ENCODE results near the gene TMUB1. TPM values are rescaled to one million over a fixed set of nuclear protein-coding genes. Genes with fewer than 3 reads are reported as not detected.

The TMUB1 gene
- total and polyA plus RNA-seq, 7 experiments from 2014 or later, result 36.0 to 61.2 (median 42.2) TPM

DNA sequence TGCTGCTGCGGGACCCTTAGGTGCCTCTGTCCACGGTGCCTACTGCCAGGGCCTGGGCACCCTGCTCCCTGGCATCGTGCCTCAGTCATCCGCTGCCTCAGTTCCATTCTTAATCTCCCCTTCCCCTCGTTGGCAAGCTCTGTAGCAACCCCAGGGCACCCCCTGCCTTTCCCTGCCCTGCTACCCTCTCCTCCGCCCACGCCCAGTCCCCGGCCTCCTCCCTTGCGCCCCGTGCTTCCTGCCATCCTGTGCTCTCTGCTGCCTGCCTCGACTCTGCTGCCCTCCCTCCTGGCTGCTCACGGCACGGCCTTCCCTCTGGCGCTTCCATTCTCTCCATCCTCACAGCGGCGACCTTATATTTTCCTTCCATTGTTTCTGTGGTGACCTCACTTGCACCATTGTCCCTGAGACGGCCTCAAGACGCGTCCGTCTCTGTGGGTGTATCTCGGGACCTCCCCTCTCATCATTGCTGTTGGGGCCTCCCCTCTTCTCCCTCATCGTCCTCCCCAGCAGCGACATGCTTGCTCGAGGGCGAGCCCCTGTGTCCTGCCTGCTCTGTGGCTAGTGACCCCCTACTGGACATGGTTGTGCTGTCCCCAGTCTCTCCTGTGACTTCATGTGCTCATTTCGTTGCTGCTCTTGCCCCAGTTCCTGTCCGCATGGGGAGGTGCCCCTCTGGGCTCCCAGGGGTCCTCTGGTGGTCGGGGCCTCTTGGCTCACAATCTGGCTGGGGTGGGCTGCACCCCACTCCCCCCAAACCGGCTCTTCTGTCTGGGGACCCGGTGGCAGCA is 38.3 kb upstream of the TMUB1 start:
- peak overlapping the region in 2 of 10 donors; percentile 20 to 51 for H3K4me3 Mint-ChIP-seq

DNA sequence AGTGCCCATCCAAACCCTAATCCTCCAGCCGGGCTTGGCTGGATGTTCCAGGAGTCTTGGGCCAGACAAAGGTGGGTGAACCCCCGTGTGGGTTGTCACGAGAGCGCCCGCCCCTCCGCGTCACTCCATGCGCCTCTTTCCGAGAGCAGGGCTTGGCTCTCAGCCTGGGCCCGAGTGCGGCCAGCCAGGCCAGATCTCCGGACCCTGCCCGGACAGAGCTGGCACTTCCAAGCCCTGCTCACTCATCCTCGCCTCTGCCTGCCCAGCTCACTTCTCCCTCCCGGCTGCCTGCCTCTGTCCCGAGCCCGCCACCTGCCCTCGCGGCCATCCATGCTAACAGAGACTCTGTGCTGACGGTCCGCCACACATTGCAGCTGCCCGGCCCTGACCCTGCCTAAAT is 37.6 kb upstream of the TMUB1 start:
- H3K4me1 ChIP-seq (ENCODE audit: control insufficient read depth in 2 of 2, insufficient read depth in 2 of 2, low read length in 2 of 2), result no peaks in the 10 kb centered on the region
- H3K9me3 ChIP-seq (ENCODE audit: control insufficient read depth in 2 of 3, low read length in 3 of 3), result no peaks in the 10 kb centered on the region
- no peak overlapping the region for H3K27ac ChIP-seq (ENCODE audit: low read depth, low read length)
- intact Hi-C loops (cut with micrococcal nuclease), result no loop called here
- H3K27me3 ChIP-seq (ENCODE audit: control insufficient read depth in 2 of 2, insufficient read depth in 2 of 2, low read length in 2 of 2), result no peaks in the 10 kb centered on the region
- ChIA-PET POLR2A (no interaction called here), CTCF (interaction anchor here (0.6 to 1.2 kb wide), 2 partner anchors 88 to 181 kb away, joined by 3 read pairs; no protein-coding TSS in a partner anchor)
- Mint-ChIP-seq H3K36me3 (peaks cover 2 to 22% (median 10%) of the 10 kb centered on the region in 5 donors), H3K4me3 (no peak overlapping the region), H3K9me3 (no peaks in the 10 kb centered on the region), H3K4me1 (peaks cover 0 to 25% (median 10%) of the 10 kb centered on the region in 7 donors), H3K27ac (no peak overlapping the region), H3K27me3 (peaks cover 0 to 4% (median 0%) of the 10 kb centered on the region in 5 donors)
- no peak for ATAC-seq
- H3K4me3 ChIP-seq (ENCODE audit: low read length), result no peak overlapping the region
- no peak for DNase-seq
- H3K36me3 ChIP-seq (ENCODE audit: control insufficient read depth in 2 of 3, insufficient read depth in 3 of 3, low read length in 3 of 3), result peaks cover 0 to 40% (median 0%) of the 10 kb centered on the region in 3 experiments

More for the DNA sequence above, 38.3 kb upstream of the TMUB1 start:
- Mint-ChIP-seq H3K27ac (peak overlapping the region in 1 of 9 donors; percentile 32), H3K4me1 (peaks cover 0 to 25% (median 10%) of the 10 kb centered on the region in 7 donors), H3K27me3 (peaks cover 0 to 2% (median 0%) of the 10 kb centered on the region in 5 donors), H3K36me3 (peaks cover 2 to 22% (median 10%) of the 10 kb centered on the region in 5 donors), H3K9me3 (no peaks in the 10 kb centered on the region)
- Histone ChIP-seq H3K9me3 (ENCODE audit: control insufficient read depth in 2 of 3, low read length in 3 of 3) (no peaks in the 10 kb centered on the region), H3K27ac (ENCODE audit: low read depth, low read length) (no peak overlapping the region), H3K4me1 (ENCODE audit: control insufficient read depth in 2 of 2, insufficient read depth in 2 of 2, low read length in 2 of 2) (no peaks in the 10 kb centered on the region), H3K36me3 (ENCODE audit: control insufficient read depth in 2 of 3, insufficient read depth in 3 of 3, low read length in 3 of 3) (peaks cover 0 to 40% (median 0%) of the 10 kb centered on the region in 3 experiments), H3K4me3 (ENCODE audit: low read length) (no peak overlapping the region), H3K27me3 (ENCODE audit: control insufficient read depth in 2 of 2, insufficient read depth in 2 of 2, low read length in 2 of 2) (no peaks in the 10 kb centered on the region)
- no peak for DNase-seq
- intact Hi-C loops (cut with micrococcal nuclease), result no loop called here
- no peak for ATAC-seq
- CTCF ChIA-PET, result interaction anchor here (1.2 kb wide), 1 partner anchor 182 kb away, joined by 3 read pairs; no protein-coding TSS in a partner anchor
- POLR2A ChIA-PET, result no interaction called here

DNA sequence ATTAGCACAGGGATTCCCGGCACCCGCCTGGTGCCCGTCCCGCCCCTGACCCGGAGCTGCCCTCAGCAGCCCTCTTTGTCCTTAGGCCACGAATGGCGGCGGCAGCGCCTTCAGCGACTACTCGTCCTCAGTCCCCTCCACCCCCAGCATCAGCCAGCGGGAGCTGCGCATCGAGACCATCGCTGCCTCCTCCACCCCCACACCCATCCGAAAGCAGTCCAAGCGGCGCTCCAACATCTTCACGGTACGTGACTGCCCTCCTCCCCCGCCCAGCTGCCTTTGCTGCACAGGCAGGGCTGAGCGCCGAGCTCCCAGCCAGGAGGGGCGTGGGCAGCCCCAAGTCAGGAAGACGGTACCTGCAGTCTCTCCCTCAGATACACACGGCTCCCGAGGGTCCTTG is 36.6 kb upstream of the TMUB1 start:
- H3K4me1 ChIP-seq (ENCODE audit: control insufficient read depth in 2 of 2, insufficient read depth in 2 of 2, low read length in 2 of 2), result no peaks in the 10 kb centered on the region
- peaks cover 2 to 22% (median 10%) of the 10 kb centered on the region in 5 donors for H3K36me3 Mint-ChIP-seq
- H3K27me3 ChIP-seq (ENCODE audit: control insufficient read depth in 2 of 2, insufficient read depth in 2 of 2, low read length in 2 of 2), result no peaks in the 10 kb centered on the region
- H3K27ac Mint-ChIP-seq, result no peak overlapping the region
- intact Hi-C loops (cut with micrococcal nuclease), result loop anchor here in 1 of 2 donors (10.0 kb wide), 1 partner anchor 345 kb away; no protein-coding TSS in a partner anchor
- CTCF ChIA-PET, result interaction anchor here (0.6 to 1.2 kb wide), 2 partner anchors 52 to 180 kb away, joined by 3 read pairs; no protein-coding TSS in a partner anchor
- H3K27me3 Mint-ChIP-seq, result peaks cover 0 to 7% (median 0%) of the 10 kb centered on the region in 5 donors
- H3K4me3 Mint-ChIP-seq, result no peak overlapping the region
- H3K9me3 Mint-ChIP-seq, result no peaks in the 10 kb centered on the region
- DNase-seq (no peak), ATAC-seq (no peak)
- no peak overlapping the region for H3K27ac ChIP-seq (ENCODE audit: low read depth, low read length)
- H3K4me3 ChIP-seq (ENCODE audit: low read length), result no peak overlapping the region
- POLR2A ChIA-PET, result interaction anchor here (0.7 kb wide), 1 partner anchor 585 kb away, joined by 3 read pairs; no protein-coding TSS in a partner anchor
- H3K4me1 Mint-ChIP-seq, result peaks cover 0 to 25% (median 10%) of the 10 kb centered on the region in 7 donors
- H3K9me3 ChIP-seq (ENCODE audit: control insufficient read depth in 2 of 3, low read length in 3 of 3), result no peaks in the 10 kb centered on the region
- H3K36me3 ChIP-seq (ENCODE audit: control insufficient read depth in 2 of 3, insufficient read depth in 3 of 3, low read length in 3 of 3), result peaks cover 0 to 40% (median 0%) of the 10 kb centered on the region in 3 experiments

DNA sequence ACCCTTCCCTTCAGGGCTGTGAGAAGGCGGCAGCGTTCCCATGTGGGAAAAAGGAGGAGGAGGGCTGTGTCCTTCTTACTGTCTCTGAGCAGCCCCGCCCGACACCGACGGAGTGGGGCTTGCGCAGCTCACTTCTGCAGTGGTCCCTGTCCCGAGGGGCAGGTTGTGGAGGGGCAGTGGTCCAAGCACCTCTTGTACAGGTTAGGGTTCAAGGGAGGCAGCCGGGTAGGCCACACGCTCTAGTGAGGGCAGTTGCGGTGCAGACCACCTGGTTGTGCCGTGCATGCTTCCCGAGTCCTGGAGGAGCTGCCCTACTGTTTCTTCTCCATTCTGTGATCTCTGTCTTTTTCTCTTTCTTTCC is 35.7 kb upstream of the TMUB1 start:
- Mint-ChIP-seq H3K4me1 (peaks cover 0 to 22% (median 9%) of the 10 kb centered on the region in 7 donors), H3K4me3 (peak overlapping the region in 3 of 10 donors; percentile 3 to 72 (median 18)), H3K27ac (peak overlapping the region in 2 of 9 donors; percentile 61 to 77), H3K36me3 (peaks cover 2 to 22% (median 10%) of the 10 kb centered on the region in 5 donors), H3K27me3 (peaks cover 0 to 8% (median 0%) of the 10 kb centered on the region in 5 donors), H3K9me3 (no peaks in the 10 kb centered on the region)
- intact Hi-C loops (cut with micrococcal nuclease), result loop anchor here in 1 of 2 donors (10.0 kb wide), 1 partner anchor 344 kb away; no protein-coding TSS in a partner anchor
- Histone ChIP-seq H3K36me3 (ENCODE audit: control insufficient read depth in 2 of 3, insufficient read depth in 3 of 3, low read length in 3 of 3) (peaks cover 0 to 40% (median 0%) of the 10 kb centered on the region in 3 experiments), H3K9me3 (ENCODE audit: control insufficient read depth in 2 of 3, low read length in 3 of 3) (no peaks in the 10 kb centered on the region), H3K4me1 (ENCODE audit: control insufficient read depth in 2 of 2, insufficient read depth in 2 of 2, low read length in 2 of 2) (no peaks in the 10 kb centered on the region), H3K4me3 (ENCODE audit: low read length) (no peak overlapping the region), H3K27ac (ENCODE audit: low read depth, low read length) (no peak overlapping the region), H3K27me3 (ENCODE audit: control insufficient read depth in 2 of 2, insufficient read depth in 2 of 2, low read length in 2 of 2) (peaks cover 0 to 2% of the 10 kb centered on the region in 2 donors)
- no peak for ATAC-seq
- ChIA-PET CTCF (no interaction called here), POLR2A (no interaction called here)
- no peak for DNase-seq

DNA sequence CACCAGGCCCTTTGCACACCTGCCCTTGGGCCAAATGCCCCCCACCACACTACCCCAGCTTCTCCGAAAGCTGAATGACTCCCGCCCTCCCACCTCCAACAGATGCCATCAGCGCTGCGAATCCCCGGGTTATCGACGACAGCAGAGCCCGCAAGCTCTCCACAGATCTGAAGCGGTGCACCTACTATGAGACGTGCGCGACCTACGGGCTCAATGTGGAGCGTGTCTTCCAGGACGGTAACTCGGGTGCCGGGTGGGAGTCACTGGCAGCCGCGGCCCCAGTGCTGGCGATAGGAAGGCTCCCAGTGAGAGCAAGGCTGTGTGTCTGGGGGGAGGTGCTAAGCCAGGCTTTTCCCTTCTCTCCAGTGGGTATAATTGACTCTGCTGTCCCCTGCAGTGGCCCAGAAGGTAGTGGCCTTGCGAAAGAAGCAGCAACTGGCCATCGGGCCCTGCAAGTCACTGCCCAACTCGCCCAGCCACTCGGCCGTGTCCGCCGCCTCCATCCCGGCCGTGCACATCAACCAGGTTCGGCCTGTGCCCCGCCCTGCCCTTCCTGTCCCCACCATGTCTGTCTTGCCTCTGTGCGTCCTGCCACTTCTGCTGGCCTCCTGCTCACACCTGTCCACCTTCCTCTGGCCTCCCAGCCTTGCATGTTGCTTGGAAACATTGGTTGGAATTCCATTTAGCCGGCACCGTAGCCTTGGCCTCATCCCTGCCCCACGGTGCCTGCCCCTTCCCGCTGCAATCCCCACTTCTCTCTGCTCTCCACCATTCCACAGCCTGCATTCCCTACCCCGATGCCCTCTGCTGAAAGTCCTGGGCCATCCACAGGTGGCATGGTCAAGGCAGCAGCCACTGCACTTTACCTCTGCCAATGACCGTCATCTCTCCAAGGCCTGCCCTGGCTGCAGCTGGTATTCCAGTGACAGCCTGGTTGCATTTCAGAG is 35.1 kb upstream of the TMUB1 start:
- Mint-ChIP-seq H3K27me3 (peaks cover 0 to 13% (median 0%) of the 10 kb centered on the region in 5 donors), H3K9me3 (no peaks in the 10 kb centered on the region), H3K4me3 (peak overlapping the region in 4 of 10 donors; percentile 70 to 77 (median 72)), H3K36me3 (peaks cover 0 to 22% (median 9%) of the 10 kb centered on the region in 5 donors), H3K4me1 (peaks cover 0 to 17% (median 4%) of the 10 kb centered on the region in 7 donors), H3K27ac (peak overlapping the region in 4 of 9 donors; percentile 9 to 95 (median 82))
- intact Hi-C loops (cut with micrococcal nuclease), result loop anchor here in 1 of 2 donors (10.0 kb wide), 1 partner anchor 344 kb away; no protein-coding TSS in a partner anchor
- ChIA-PET CTCF (interaction anchor here (1.5 kb wide), 1 partner anchor 100 kb away, joined by 4 read pairs; no protein-coding TSS in a partner anchor), POLR2A (interaction anchor here (0.6 kb wide), 1 partner anchor 33 kb away, joined by 3 read pairs; no protein-coding TSS in a partner anchor)
- no peak for DNase-seq
- Histone ChIP-seq H3K9me3 (ENCODE audit: control insufficient read depth in 2 of 3, low read length in 3 of 3) (no peaks in the 10 kb centered on the region), H3K27ac (ENCODE audit: low read depth, low read length) (peak overlapping the region; percentile 6), H3K36me3 (ENCODE audit: control insufficient read depth in 2 of 3, insufficient read depth in 3 of 3, low read length in 3 of 3) (peaks cover 0 to 38% (median 0%) of the 10 kb centered on the region in 3 experiments), H3K4me1 (ENCODE audit: control insufficient read depth in 2 of 2, insufficient read depth in 2 of 2, low read length in 2 of 2) (no peaks in the 10 kb centered on the region), H3K27me3 (ENCODE audit: control insufficient read depth in 2 of 2, insufficient read depth in 2 of 2, low read length in 2 of 2) (peaks cover 0 to 4% of the 10 kb centered on the region in 2 donors), H3K4me3 (ENCODE audit: low read length) (peak overlapping the region; percentile 24)
- no peak for ATAC-seq
